SK-N-SH treated with all-trans-retinoic acid at 6 μM for 48 hours (cell line): Measurements from ENCODE around the gene NUB1.

Source experiments
- ARNTL ChIP-seq: fragments of 450-650 bp; formaldehyde crosslinking; IDR thresholded peaks from 2 replicates; pipeline ENCODE4 v1.5.0; 2020; ENCODE audit warnings: low read depth, mild to moderate bottlenecking, moderate library complexity, borderline replicate concordance
- CSDC2 ChIP-seq: fragments of 250-450 bp; sonication (Bioruptor Pico); IDR thresholded peaks from 2 replicates; pipeline ENCODE4 v1.5.0; 2020; ENCODE audit warnings: mild to moderate bottlenecking, moderate library complexity
- ESRRG ChIP-seq: fragments of 250-450 bp; sonication (Bioruptor Pico); IDR thresholded peaks from 2 replicates; pipeline ENCODE4 v1.6.1; 2021; ENCODE audit warnings: mild to moderate bottlenecking
- GLIS3 ChIP-seq: fragments of 250-450 bp; sonication (Bioruptor Pico); IDR thresholded peaks from 2 replicates; pipeline ENCODE4 v1.5.0; 2020; ENCODE audit warnings: mild to moderate bottlenecking, moderate library complexity
- RARB ChIP-seq: fragments of 250-450 bp; sonication (Bioruptor Pico); IDR thresholded peaks from 2 replicates; pipeline ENCODE4 v1.8.0; 2021; ENCODE audit warnings: mild to moderate bottlenecking, moderate library complexity
- ZC3H10 ChIP-seq: fragments of 250-450 bp; sonication (Bioruptor Pico); IDR thresholded peaks from 2 replicates; pipeline ENCODE4 v1.5.1; 2021; ENCODE audit warnings: mild to moderate bottlenecking, moderate library complexity
- ZFP3 ChIP-seq: fragments of 250-450 bp; sonication (Bioruptor Pico); IDR thresholded peaks from 2 replicates; pipeline ENCODE4 v1.5.0; 2020; ENCODE audit warnings: mild to moderate bottlenecking, moderate library complexity
- ZFP30 ChIP-seq: fragments of 450-650 bp; formaldehyde crosslinking; IDR thresholded peaks from 2 replicates; pipeline ENCODE4 v1.5.0; 2022; ENCODE audit warnings: mild to moderate bottlenecking, moderate library complexity
- TF ChIP-seq, protein P1 (sequence below): fragments of 250-450 bp; sonication (Bioruptor Pico); IDR thresholded peaks from 2 replicates; pipeline ENCODE4 v1.8.0; 2020; ENCODE audit warnings: mild to moderate bottlenecking, moderate library complexity, borderline replicate concordance
- TF ChIP-seq, protein P2 (sequence below): fragments of 250-450 bp; sonication (Bioruptor Pico); IDR thresholded peaks from 2 replicates; pipeline ENCODE4 v1.5.0; 2020; ENCODE audit warnings: mild to moderate bottlenecking, moderate library complexity

- TF ChIP-seq ZFP30 (no peak), ARNTL (no peak), ESRRG (CRISPR knock-in tag) (no peak), CSDC2 (CRISPR knock-in tag) (no peak), ZC3H10 (CRISPR knock-in tag) (no peak), ZFP3 (CRISPR knock-in tag) (no peak), GLIS3 (CRISPR knock-in tag) (no peak), RARB (CRISPR knock-in tag) (no peak)
- TF ChIP-seq, protein P1, sequence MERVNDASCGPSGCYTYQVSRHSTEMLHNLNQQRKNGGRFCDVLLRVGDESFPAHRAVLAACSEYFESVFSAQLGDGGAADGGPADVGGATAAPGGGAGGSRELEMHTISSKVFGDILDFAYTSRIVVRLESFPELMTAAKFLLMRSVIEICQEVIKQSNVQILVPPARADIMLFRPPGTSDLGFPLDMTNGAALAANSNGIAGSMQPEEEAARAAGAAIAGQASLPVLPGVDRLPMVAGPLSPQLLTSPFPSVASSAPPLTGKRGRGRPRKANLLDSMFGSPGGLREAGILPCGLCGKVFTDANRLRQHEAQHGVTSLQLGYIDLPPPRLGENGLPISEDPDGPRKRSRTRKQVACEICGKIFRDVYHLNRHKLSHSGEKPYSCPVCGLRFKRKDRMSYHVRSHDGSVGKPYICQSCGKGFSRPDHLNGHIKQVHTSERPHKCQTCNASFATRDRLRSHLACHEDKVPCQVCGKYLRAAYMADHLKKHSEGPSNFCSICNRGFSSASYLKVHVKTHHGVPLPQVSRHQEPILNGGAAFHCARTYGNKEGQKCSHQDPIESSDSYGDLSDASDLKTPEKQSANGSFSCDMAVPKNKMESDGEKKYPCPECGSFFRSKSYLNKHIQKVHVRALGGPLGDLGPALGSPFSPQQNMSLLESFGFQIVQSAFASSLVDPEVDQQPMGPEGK: no peak
- TF ChIP-seq, protein P2, sequence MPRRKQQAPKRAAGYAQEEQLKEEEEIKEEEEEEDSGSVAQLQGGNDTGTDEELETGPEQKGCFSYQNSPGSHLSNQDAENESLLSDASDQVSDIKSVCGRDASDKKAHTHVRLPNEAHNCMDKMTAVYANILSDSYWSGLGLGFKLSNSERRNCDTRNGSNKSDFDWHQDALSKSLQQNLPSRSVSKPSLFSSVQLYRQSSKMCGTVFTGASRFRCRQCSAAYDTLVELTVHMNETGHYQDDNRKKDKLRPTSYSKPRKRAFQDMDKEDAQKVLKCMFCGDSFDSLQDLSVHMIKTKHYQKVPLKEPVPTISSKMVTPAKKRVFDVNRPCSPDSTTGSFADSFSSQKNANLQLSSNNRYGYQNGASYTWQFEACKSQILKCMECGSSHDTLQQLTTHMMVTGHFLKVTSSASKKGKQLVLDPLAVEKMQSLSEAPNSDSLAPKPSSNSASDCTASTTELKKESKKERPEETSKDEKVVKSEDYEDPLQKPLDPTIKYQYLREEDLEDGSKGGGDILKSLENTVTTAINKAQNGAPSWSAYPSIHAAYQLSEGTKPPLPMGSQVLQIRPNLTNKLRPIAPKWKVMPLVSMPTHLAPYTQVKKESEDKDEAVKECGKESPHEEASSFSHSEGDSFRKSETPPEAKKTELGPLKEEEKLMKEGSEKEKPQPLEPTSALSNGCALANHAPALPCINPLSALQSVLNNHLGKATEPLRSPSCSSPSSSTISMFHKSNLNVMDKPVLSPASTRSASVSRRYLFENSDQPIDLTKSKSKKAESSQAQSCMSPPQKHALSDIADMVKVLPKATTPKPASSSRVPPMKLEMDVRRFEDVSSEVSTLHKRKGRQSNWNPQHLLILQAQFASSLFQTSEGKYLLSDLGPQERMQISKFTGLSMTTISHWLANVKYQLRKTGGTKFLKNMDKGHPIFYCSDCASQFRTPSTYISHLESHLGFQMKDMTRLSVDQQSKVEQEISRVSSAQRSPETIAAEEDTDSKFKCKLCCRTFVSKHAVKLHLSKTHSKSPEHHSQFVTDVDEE (CRISPR knock-in tag): no peak
Measured at GRCh38 chr7:151336027-151336708, 5.4 kb upstream of the NUB1 start.
